ENCODE measurements around the gene ARMC10. TPM values are rescaled to one million over a fixed set of nuclear protein-coding genes. Genes with fewer than 3 reads are reported as not detected.

ARMC10 gene
- total and polyA plus RNA-seq, 4 donors, result 14.6 to 20.1 (median 18.8) TPM

DNA sequence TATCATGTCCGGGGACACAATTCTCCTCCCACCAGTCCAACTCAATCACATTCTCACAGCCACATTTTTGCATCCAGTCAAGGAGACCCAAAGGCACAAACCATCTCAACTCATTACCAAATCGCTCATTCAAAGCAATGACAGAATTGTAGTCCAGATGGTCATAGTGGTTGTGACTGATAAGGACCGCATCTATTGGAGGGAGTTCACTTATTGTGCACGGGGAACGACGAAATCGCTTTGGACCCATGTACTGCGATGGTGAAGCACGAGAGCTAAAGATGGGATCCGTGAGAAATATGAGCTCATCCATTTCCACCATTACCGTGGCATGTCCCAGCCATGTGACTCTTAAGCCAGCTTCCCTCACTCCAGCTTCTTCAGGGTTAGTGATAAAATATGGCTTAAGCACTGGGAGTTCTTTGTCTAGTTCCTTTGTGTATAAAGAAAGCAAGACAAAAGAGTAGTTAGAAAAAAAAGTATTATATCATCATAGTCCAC lies 44.9 kb downstream of the ARMC10 start:
- H3K9me3 ChIP-seq (ENCODE audit: control insufficient read depth in 4 of 4, low read length in 3 of 4), result no peaks in the 10 kb centered on the region
- H3K27me3 ChIP-seq (ENCODE audit: control insufficient read depth in 4 of 4, insufficient read depth in 4 of 4, low read length in 3 of 4), result no peaks in the 10 kb centered on the region
- H3K27ac ChIP-seq (ENCODE audit: low read depth in 1 of 2, low read length in 2 of 2), result no peak overlapping the region
- 99% methylated on average over 11 of the region's 11 CpGs for WGBS
- TF ChIP-seq EGR1 (IDR thresholded peaks at IDR 0.05; ENCODE audit: low read depth in 2 of 2) (no peak), RAD21 (IDR thresholded peaks at IDR 0.05) (no peak), HNF4G (IDR thresholded peaks at IDR 0.05) (no peak), NR2F2 (IDR thresholded peaks at IDR 0.05) (no peak)
- TF ChIP-seq, protein P1, sequence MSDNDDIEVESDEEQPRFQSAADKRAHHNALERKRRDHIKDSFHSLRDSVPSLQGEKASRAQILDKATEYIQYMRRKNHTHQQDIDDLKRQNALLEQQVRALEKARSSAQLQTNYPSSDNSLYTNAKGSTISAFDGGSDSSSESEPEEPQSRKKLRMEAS (IDR thresholded peaks at IDR 0.05), result no peak
- TF ChIP-seq, protein P2, sequence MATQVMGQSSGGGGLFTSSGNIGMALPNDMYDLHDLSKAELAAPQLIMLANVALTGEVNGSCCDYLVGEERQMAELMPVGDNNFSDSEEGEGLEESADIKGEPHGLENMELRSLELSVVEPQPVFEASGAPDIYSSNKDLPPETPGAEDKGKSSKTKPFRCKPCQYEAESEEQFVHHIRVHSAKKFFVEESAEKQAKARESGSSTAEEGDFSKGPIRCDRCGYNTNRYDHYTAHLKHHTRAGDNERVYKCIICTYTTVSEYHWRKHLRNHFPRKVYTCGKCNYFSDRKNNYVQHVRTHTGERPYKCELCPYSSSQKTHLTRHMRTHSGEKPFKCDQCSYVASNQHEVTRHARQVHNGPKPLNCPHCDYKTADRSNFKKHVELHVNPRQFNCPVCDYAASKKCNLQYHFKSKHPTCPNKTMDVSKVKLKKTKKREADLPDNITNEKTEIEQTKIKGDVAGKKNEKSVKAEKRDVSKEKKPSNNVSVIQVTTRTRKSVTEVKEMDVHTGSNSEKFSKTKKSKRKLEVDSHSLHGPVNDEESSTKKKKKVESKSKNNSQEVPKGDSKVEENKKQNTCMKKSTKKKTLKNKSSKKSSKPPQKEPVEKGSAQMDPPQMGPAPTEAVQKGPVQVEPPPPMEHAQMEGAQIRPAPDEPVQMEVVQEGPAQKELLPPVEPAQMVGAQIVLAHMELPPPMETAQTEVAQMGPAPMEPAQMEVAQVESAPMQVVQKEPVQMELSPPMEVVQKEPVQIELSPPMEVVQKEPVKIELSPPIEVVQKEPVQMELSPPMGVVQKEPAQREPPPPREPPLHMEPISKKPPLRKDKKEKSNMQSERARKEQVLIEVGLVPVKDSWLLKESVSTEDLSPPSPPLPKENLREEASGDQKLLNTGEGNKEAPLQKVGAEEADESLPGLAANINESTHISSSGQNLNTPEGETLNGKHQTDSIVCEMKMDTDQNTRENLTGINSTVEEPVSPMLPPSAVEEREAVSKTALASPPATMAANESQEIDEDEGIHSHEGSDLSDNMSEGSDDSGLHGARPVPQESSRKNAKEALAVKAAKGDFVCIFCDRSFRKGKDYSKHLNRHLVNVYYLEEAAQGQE (IDR thresholded peaks at IDR 0.05), result no peak
- TF ChIP-seq, protein P3, sequence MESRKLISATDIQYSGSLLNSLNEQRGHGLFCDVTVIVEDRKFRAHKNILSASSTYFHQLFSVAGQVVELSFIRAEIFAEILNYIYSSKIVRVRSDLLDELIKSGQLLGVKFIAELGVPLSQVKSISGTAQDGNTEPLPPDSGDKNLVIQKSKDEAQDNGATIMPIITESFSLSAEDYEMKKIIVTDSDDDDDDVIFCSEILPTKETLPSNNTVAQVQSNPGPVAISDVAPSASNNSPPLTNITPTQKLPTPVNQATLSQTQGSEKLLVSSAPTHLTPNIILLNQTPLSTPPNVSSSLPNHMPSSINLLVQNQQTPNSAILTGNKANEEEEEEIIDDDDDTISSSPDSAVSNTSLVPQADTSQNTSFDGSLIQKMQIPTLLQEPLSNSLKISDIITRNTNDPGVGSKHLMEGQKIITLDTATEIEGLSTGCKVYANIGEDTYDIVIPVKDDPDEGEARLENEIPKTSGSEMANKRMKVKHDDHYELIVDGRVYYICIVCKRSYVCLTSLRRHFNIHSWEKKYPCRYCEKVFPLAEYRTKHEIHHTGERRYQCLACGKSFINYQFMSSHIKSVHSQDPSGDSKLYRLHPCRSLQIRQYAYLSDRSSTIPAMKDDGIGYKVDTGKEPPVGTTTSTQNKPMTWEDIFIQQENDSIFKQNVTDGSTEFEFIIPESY (IDR thresholded peaks at IDR 0.05), result no peak
- H3K4me3 ChIP-seq (ENCODE audit: low read depth in 1 of 3, low read length in 3 of 3), result no peak overlapping the region
- no peaks in the 10 kb centered on the region for H3K4me1 ChIP-seq (ENCODE audit: control insufficient read depth in 4 of 4, insufficient read depth in 4 of 4, low read length in 3 of 4)
- no peak for DNase-seq (ENCODE audit: low spot score)
- H3K9ac ChIP-seq (ENCODE audit: low read depth in 1 of 2, low read length in 2 of 2), result no peak overlapping the region
- peaks cover 0 to 31% (median 21%) of the 10 kb centered on the region in 4 donors for H3K36me3 ChIP-seq (ENCODE audit: control insufficient read depth in 4 of 4, insufficient read depth in 3 of 4, low read depth in 1 of 4, low read length in 3 of 4)

DNA sequence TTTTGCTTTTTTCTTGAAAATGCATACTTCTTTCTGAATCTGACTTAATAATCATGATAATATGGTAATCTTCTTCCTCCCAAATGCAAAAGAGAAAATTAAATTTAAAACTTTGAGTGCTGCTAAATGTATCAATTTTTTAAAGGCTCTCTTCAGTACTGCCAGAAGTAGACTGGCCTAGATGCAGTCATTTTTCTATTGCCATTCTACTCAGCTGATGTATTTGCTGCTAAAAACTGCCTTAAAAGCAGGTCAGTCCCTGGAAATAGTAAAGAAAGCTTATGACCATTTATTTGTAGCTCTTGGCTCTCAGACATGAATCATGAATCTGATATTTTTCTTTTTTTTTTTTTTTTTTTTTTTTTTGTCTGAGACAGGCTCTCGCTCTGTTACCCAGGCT lies 45.4 kb downstream of the ARMC10 start:
- Histone ChIP-seq H3K4me3 (ENCODE audit: low read depth in 1 of 3, low read length in 3 of 3) (no peak overlapping the region), H3K27me3 (ENCODE audit: control insufficient read depth in 4 of 4, insufficient read depth in 4 of 4, low read length in 3 of 4) (no peaks in the 10 kb centered on the region), H3K9me3 (ENCODE audit: control insufficient read depth in 4 of 4, low read length in 3 of 4) (no peaks in the 10 kb centered on the region), H3K4me1 (ENCODE audit: control insufficient read depth in 4 of 4, insufficient read depth in 4 of 4, low read length in 3 of 4) (no peaks in the 10 kb centered on the region), H3K27ac (ENCODE audit: low read depth in 1 of 2, low read length in 2 of 2) (no peak overlapping the region), H3K9ac (ENCODE audit: low read depth in 1 of 2, low read length in 2 of 2) (no peak overlapping the region), H3K36me3 (ENCODE audit: control insufficient read depth in 4 of 4, insufficient read depth in 3 of 4, low read depth in 1 of 4, low read length in 3 of 4) (peaks cover 0 to 27% (median 21%) of the 10 kb centered on the region in 4 donors)
- TF ChIP-seq FOXA1 (IDR thresholded peaks at IDR 0.05) (no peak), FOXA2 (IDR thresholded peaks at IDR 0.05) (no peak), SP1 (IDR thresholded peaks at IDR 0.05) (no peak), GABPA (IDR thresholded peaks at IDR 0.05 in 1 of 2, conservative IDR thresholded peaks at IDR 0.05 in 1 of 2) (no peak)
- DNase-seq (ENCODE audit: low spot score), result no peak
- WGBS, result 93% methylated on average over 1 of the region's 1 CpG

DNA sequence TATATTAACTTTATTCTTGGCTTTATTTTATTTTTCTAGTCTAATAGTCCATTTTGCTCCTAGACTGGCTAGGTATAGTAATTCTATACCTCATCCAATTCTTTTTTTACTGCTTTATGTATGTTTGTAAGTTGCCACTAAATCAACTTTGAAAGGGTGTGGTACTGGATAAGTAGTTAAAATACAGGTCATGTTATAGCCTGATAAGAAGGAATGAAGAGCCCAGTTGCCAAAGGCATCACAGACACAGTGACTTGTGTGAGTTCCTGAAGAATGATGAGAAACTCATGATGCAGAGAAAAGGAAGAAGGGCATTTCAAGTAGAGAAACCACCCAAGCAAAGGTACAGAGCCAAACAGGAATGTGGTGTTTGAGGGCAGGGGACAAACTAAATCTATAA lies 46.7 kb downstream of the ARMC10 start:
- no peak for DNase-seq (ENCODE audit: low spot score)
- Histone ChIP-seq H3K4me1 (ENCODE audit: control insufficient read depth in 4 of 4, insufficient read depth in 4 of 4, low read length in 3 of 4) (no peaks in the 10 kb centered on the region), H3K36me3 (ENCODE audit: control insufficient read depth in 4 of 4, insufficient read depth in 3 of 4, low read depth in 1 of 4, low read length in 3 of 4) (peaks cover 0 to 27% (median 20%) of the 10 kb centered on the region in 4 donors), H3K27ac (ENCODE audit: low read depth in 1 of 2, low read length in 2 of 2) (no peak overlapping the region), H3K4me3 (ENCODE audit: low read depth in 1 of 3, low read length in 3 of 3) (no peak overlapping the region), H3K27me3 (ENCODE audit: control insufficient read depth in 4 of 4, insufficient read depth in 4 of 4, low read length in 3 of 4) (no peaks in the 10 kb centered on the region), H3K9me3 (ENCODE audit: control insufficient read depth in 4 of 4, low read length in 3 of 4) (no peaks in the 10 kb centered on the region), H3K9ac (ENCODE audit: low read depth in 1 of 2, low read length in 2 of 2) (no peak overlapping the region)
- TF ChIP-seq, protein P1 (IDR thresholded peaks at IDR 0.05), result no peak
- TF ChIP-seq GABPA (IDR thresholded peaks at IDR 0.05 in 1 of 2, conservative IDR thresholded peaks at IDR 0.05 in 1 of 2) (no peak), RAD21 (IDR thresholded peaks at IDR 0.05) (no peak), EGR1 (IDR thresholded peaks at IDR 0.05; ENCODE audit: low read depth in 2 of 2) (no peak), JUND (IDR thresholded peaks at IDR 0.05) (no peak), NR2F2 (IDR thresholded peaks at IDR 0.05) (no peak), FOXA1 (IDR thresholded peaks at IDR 0.05) (no peak), HNF4A (conservative IDR thresholded peaks at IDR 0.05) (no peak), RXRA (IDR thresholded peaks at IDR 0.05) (no peak), FOXA2 (IDR thresholded peaks at IDR 0.05) (no peak), SP1 (IDR thresholded peaks at IDR 0.05) (no peak)
- TF ChIP-seq, protein P4, sequence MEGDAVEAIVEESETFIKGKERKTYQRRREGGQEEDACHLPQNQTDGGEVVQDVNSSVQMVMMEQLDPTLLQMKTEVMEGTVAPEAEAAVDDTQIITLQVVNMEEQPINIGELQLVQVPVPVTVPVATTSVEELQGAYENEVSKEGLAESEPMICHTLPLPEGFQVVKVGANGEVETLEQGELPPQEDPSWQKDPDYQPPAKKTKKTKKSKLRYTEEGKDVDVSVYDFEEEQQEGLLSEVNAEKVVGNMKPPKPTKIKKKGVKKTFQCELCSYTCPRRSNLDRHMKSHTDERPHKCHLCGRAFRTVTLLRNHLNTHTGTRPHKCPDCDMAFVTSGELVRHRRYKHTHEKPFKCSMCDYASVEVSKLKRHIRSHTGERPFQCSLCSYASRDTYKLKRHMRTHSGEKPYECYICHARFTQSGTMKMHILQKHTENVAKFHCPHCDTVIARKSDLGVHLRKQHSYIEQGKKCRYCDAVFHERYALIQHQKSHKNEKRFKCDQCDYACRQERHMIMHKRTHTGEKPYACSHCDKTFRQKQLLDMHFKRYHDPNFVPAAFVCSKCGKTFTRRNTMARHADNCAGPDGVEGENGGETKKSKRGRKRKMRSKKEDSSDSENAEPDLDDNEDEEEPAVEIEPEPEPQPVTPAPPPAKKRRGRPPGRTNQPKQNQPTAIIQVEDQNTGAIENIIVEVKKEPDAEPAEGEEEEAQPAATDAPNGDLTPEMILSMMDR (IDR thresholded peaks at IDR 0.05; ENCODE audit: low read depth, low read length, missing input control), result no peak

All from liver (tissue), 9 donors.